ENCODE measurements around the gene AKR7A2. TPM values are rescaled to one million over a fixed set of nuclear protein-coding genes. Genes with fewer than 3 reads are reported as not detected.

AKR7A2 gene
- total RNA-seq, 1 donor from 2014 or later = 40.8 TPM

GRCh38 chr1:19325958-19326747, 14.2 kb upstream of the AKR7A2 start:
- no peak for DNase-seq (ENCODE audit: low spot score)

- DNase-seq (ENCODE audit: low spot score) = no peak
These were observed 13.5 kb upstream of the AKR7A2 start for GRCh38 chr1:19325368-19325957.

GRCh38 chr1:19324665-19324990, 12.7 kb upstream of the AKR7A2 start:
- no peak for DNase-seq (ENCODE audit: low spot score)

GRCh38 chr1:19323987-19324664, 12.2 kb upstream of the AKR7A2 start:
- no peak for DNase-seq (ENCODE audit: low spot score)

- DNase-seq (ENCODE audit: low spot score) = no peak
These were observed 10.5 kb upstream of the AKR7A2 start for GRCh38 chr1:19322481-19322880.

GRCh38 chr1:19321071-19321470, 9.1 kb upstream of the AKR7A2 start:
- DNase-seq (ENCODE audit: low spot score) = no peak

GRCh38 chr1:19319196-19319595, 7.3 kb upstream of the AKR7A2 start:
- DNase-seq (ENCODE audit: low spot score) = no peak

GRCh38 chr1:19317126-19317910, 5.4 kb upstream of the AKR7A2 start:
- DNase-seq (ENCODE audit: low spot score) = no peak

GRCh38 chr1:19315378-19316198, 3.6 kb upstream of the AKR7A2 start:
- DNase-seq (ENCODE audit: low spot score) = no peak

GRCh38 chr1:19313961-19314882, 2.3 kb upstream of the AKR7A2 start:
- no peak for DNase-seq (ENCODE audit: low spot score)

- no peak for DNase-seq (ENCODE audit: low spot score)
These were observed 1.7 kb upstream of the AKR7A2 start for GRCh38 chr1:19313636-19313959.

- no peak for DNase-seq (ENCODE audit: low spot score)
These were observed 1.1 kb upstream of the AKR7A2 start for GRCh38 chr1:19312782-19313635.

- DNase-seq (ENCODE audit: low spot score) = no peak
These were observed 427 bp downstream of the AKR7A2 start for GRCh38 chr1:19311503-19311930.

GRCh38 chr1:19310720-19311502, 1.0 kb downstream of the AKR7A2 start:
- no peak for DNase-seq (ENCODE audit: low spot score)

- DNase-seq (ENCODE audit: low spot score) = no peak
These were observed 1.9 kb downstream of the AKR7A2 start for GRCh38 chr1:19310061-19310460.

GRCh38 chr1:19309123-19309813, 2.7 kb downstream of the AKR7A2 start:
- no peak for DNase-seq (ENCODE audit: low spot score)

GRCh38 chr1:19308509-19308907, 3.4 kb downstream of the AKR7A2 start:
- DNase-seq (ENCODE audit: low spot score) = no peak

Measured in ureter (tissue), 1 donor.